Measurements from ENCODE around the gene OCIAD2. TPM values are rescaled to one million over a fixed set of nuclear protein-coding genes. Genes with fewer than 3 reads are reported as not detected.

The OCIAD2 gene, protein sequence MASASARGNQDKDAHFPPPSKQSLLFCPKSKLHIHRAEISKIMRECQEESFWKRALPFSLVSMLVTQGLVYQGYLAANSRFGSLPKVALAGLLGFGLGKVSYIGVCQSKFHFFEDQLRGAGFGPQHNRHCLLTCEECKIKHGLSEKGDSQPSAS
- 148 and 229 TPM in 2 replicates for total RNA-seq

GRCh38 chr4:48906206-48907173 is at the start of gene OCIAD2:
OCIAD2 (minus strand) TSS chr4:48906774; CDS start chr4:48904549, 2,225 bp downstream.

Other genes starting within 250 kb of the OCIAD2 start
- 66.3 and 118 TPM in 2 replicates for gene FRYL, start 126.5 kb downstream of the OCIAD2 start, total RNA-seq
- 69.2 and 97.4 TPM in 2 replicates for gene OCIAD1, start 75.7 kb downstream of the OCIAD2 start, total RNA-seq
- gene CWH43, start 79.5 kb upstream of the OCIAD2 start, total RNA-seq: not detected in 2 replicates

Measured in epithelial cell of umbilical artery (primary cell).